GM12892 (cell line): ENCODE results near the gene CHST11.

Experiments
- POLR2A ChIP-seq: IDR thresholded peaks from 2 replicates; pipeline ENCODE4 v1.6.1; 2011; ENCODE audit warnings: low read depth, low read length, control low read depth
- POLR2AphosphoS5 ChIP-seq: IDR thresholded peaks from 2 replicates; pipeline ENCODE4 v1.6.1; 2011; ENCODE audit warnings: low read depth, low read length, control low read depth

- TF ChIP-seq POLR2AphosphoS5 (no peak), POLR2A (no peak)
Measured at GRCh38 chr12:104809251-104809650, 352.5 kb downstream of the CHST11 start.
